ENCODE measurements around the gene RAB25.

DNA sequence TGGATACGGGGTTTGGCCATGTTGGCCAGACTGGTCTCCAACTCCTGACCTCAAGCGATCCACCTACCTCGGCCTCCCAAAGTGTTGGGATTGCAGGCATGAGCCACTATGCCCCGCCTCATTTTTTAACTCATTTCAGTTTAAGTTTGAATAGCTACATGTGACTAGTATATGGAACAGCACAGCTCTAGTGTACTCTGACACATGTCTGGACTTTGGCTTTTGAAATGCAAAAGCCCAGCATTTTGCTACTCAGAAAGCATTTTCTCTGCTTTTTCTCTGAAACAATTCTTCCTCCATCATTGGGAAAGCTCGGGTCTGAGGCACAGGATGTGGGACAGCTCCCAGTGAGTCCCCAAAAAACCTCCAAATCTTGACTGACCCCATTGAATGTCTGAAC lies 36.2 kb upstream of the RAB25 start:
- TF ChIP-seq, protein P1, sequence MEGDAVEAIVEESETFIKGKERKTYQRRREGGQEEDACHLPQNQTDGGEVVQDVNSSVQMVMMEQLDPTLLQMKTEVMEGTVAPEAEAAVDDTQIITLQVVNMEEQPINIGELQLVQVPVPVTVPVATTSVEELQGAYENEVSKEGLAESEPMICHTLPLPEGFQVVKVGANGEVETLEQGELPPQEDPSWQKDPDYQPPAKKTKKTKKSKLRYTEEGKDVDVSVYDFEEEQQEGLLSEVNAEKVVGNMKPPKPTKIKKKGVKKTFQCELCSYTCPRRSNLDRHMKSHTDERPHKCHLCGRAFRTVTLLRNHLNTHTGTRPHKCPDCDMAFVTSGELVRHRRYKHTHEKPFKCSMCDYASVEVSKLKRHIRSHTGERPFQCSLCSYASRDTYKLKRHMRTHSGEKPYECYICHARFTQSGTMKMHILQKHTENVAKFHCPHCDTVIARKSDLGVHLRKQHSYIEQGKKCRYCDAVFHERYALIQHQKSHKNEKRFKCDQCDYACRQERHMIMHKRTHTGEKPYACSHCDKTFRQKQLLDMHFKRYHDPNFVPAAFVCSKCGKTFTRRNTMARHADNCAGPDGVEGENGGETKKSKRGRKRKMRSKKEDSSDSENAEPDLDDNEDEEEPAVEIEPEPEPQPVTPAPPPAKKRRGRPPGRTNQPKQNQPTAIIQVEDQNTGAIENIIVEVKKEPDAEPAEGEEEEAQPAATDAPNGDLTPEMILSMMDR (IDR thresholded peaks at IDR 0.05): no peak
- no peak for TF ChIP-seq EP300 (IDR thresholded peaks at IDR 0.05)
- no peak for TF ChIP-seq POLR2A (IDR thresholded peaks at IDR 0.05)

All from ovary (tissue), 3 donors.